GM12891 (cell line): ENCODE data around the gene ARHGEF17.

ENCODE experiments used
- PAX5 ChIP-seq: IDR thresholded peaks from 2 replicates; pipeline ENCODE4 v1.6.1; 2011; ENCODE audit warnings: low read length, moderate library complexity, mild to moderate bottlenecking; ENCODE audit not compliant: insufficient read depth, severe bottlenecking
- POLR2A ChIP-seq: IDR thresholded peaks from 2 replicates; pipeline ENCODE4 v1.6.1; 2011; ENCODE audit warnings: low read depth, low read length, control low read depth
- POLR2AphosphoS5 ChIP-seq: IDR thresholded peaks from 2 replicates; pipeline ENCODE4 v1.6.1; 2011; ENCODE audit warnings: low read depth, low read length, control low read depth
- POU2F2 ChIP-seq: IDR thresholded peaks from 2 replicates; pipeline ENCODE4 v1.6.1; 2011; ENCODE audit warnings: low read depth, mild to moderate bottlenecking, control low read depth, low read length, moderate library complexity
- SPI1 ChIP-seq: IDR thresholded peaks from 2 replicates; pipeline ENCODE4 v1.6.1; 2011; ENCODE audit warnings: low read depth, low read length, control low read depth
- TAF1 ChIP-seq: IDR thresholded peaks from 2 replicates; pipeline ENCODE4 v1.6.1; 2011; ENCODE audit warnings: low read depth, low read length, control low read depth

- TF ChIP-seq POLR2A: no peak
- TF ChIP-seq POLR2AphosphoS5: no peak
- TF ChIP-seq POU2F2: no peak
- no peak for TF ChIP-seq SPI1
- no peak for TF ChIP-seq TAF1
- no peak for TF ChIP-seq PAX5
Measured at GRCh38 chr11:73307323-73308002, 613 bp upstream of the ARHGEF17 start.
